Dedifferentiated amniotic fluid mesenchymal stem cell (primary cell): ENCODE measurements around the gene APBA1.
A peak's percentile ranks its signal among the peaks of the same experiment; 100 is the strongest.

Source experiments
- DNase-seq: peaks from one replicate; pipeline ENCODE4 v3.0.0-alpha.2; 2016; ENCODE audit errors: extremely low spot score

APBA1 gene

GRCh38 chr9:69526699-69527098 is 145.5 kb downstream of the APBA1 start:
- no peak for DNase-seq

GRCh38 chr9:69519470-69520240 is 152.5 kb downstream of the APBA1 start:
- no peak for DNase-seq

GRCh38 chr9:69516353-69517322 is 155.5 kb downstream of the APBA1 start:
- no peak for DNase-seq

GRCh38 chr9:69515810-69516209 is 156.4 kb downstream of the APBA1 start:
- no peak for DNase-seq

- no peak for DNase-seq
These were observed 158.9 kb downstream of the APBA1 start for GRCh38 chr9:69513141-69513820.

- no peak for DNase-seq
These were observed 168.1 kb downstream of the APBA1 start for GRCh38 chr9:69504058-69504457.

GRCh38 chr9:69502671-69503301 is 169.4 kb downstream of the APBA1 start:
- peak; percentile 20 for DNase-seq

GRCh38 chr9:69500896-69501295 is 171.3 kb downstream of the APBA1 start:
- no peak for DNase-seq

- no peak for DNase-seq
These were observed 172.2 kb downstream of the APBA1 start for GRCh38 chr9:69499959-69500358.

GRCh38 chr9:69499407-69499806 is 172.8 kb downstream of the APBA1 start:
- no peak for DNase-seq

- no peak for DNase-seq
These were observed 173.7 kb downstream of the APBA1 start for GRCh38 chr9:69498470-69498869.

GRCh38 chr9:69497816-69498215 is 174.4 kb downstream of the APBA1 start:
- no peak for DNase-seq

- DNase-seq = no peak
These were observed 175.2 kb downstream of the APBA1 start for GRCh38 chr9:69496846-69497450.

GRCh38 chr9:69495296-69495695 is 176.9 kb downstream of the APBA1 start:
- no peak for DNase-seq

GRCh38 chr9:69494763-69495162 is 177.4 kb downstream of the APBA1 start:
- DNase-seq = no peak

GRCh38 chr9:69494208-69494607 is 178.0 kb downstream of the APBA1 start:
- no peak for DNase-seq

GRCh38 chr9:69486498-69486897 is 185.7 kb downstream of the APBA1 start:
- no peak for DNase-seq

GRCh38 chr9:69485466-69485865 is 186.7 kb downstream of the APBA1 start:
- no peak for DNase-seq

GRCh38 chr9:69483886-69484422 is 188.2 kb downstream of the APBA1 start:
- no peak for DNase-seq

GRCh38 chr9:69476797-69477196 is 195.4 kb downstream of the APBA1 start:
- no peak for DNase-seq

- DNase-seq = no peak
These were observed 196.2 kb downstream of the APBA1 start for GRCh38 chr9:69476016-69476415.
